HepG2 (cell line): ENCODE data around the gene C16orf89. TPM values are rescaled to one million over a fixed set of nuclear protein-coding genes. Genes with fewer than 3 reads are reported as not detected.

Experiments used
- AHR ChIP-seq: IDR thresholded peaks from 2 replicates; pipeline ENCODE4 v1.6.1; 2018; ENCODE audit warnings: missing genetic modification reagents, missing compliant biosample characterization
- GATAD2A ChIP-seq: IDR thresholded peaks from 2 replicates; pipeline ENCODE4 v1.6.1; 2016
- HNF4A ChIP-seq: sonication (generic); formaldehyde crosslinking; IDR thresholded peaks from 2 replicates; pipeline ENCODE4 v1.4.0; 2020; ENCODE audit warnings: missing genetic modification reagents
- KDM1A ChIP-seq: IDR thresholded peaks from 2 replicates; pipeline ENCODE4 v1.6.1; 2016; ENCODE audit warnings: missing compliant biosample characterization
- MATR3 ChIP-seq: sonication (generic); formaldehyde crosslinking; IDR thresholded peaks from 2 replicates; pipeline ENCODE4 v1.4.0; 2020; ENCODE audit warnings: missing genetic modification reagents
- MBD4 ChIP-seq: IDR thresholded peaks from 2 replicates; pipeline ENCODE4 v1.6.1; 2012; ENCODE audit warnings: low read length, inconsistent platforms, borderline replicate concordance
- MYC ChIP-seq: sonication (generic); formaldehyde crosslinking; IDR thresholded peaks from 2 replicates; pipeline ENCODE4 v1.9.0; 2021; ENCODE audit warnings: missing genetic modification reagents, borderline replicate concordance
- NFRKB ChIP-seq: fragments of 450-650 bp; IDR thresholded peaks from 2 replicates; pipeline ENCODE4 v1.6.1; 2017
- SIX4 ChIP-seq: sonication (generic); formaldehyde crosslinking; IDR thresholded peaks from 2 replicates; pipeline ENCODE4 v1.4.0; 2020; ENCODE audit warnings: missing genetic modification reagents
- SMC3 ChIP-seq: IDR thresholded peaks from 2 replicates; pipeline ENCODE4 v1.6.1; 2011; ENCODE audit warnings: low read length, improper control_type of control experiment
- TEAD2 ChIP-seq: sonication (generic); formaldehyde crosslinking; IDR thresholded peaks from 2 replicates; pipeline ENCODE4 v1.9.0; 2021; ENCODE audit warnings: missing genetic modification reagents
- ZBTB7B ChIP-seq: sonication (generic); formaldehyde crosslinking; IDR thresholded peaks from 2 replicates; pipeline ENCODE4 v1.4.0; 2020; ENCODE audit warnings: missing genetic modification reagents
- ZNF3 ChIP-seq: IDR thresholded peaks from 2 replicates; pipeline ENCODE4 v1.7.0; 2017; ENCODE audit warnings: inconsistent platforms
- ZNF33A ChIP-seq: sonication (generic); formaldehyde crosslinking; IDR thresholded peaks from 2 replicates; pipeline ENCODE4 v1.5.1; 2020; ENCODE audit warnings: missing genetic modification reagents, mild to moderate bottlenecking, moderate library complexity, borderline replicate concordance
- ZNF460 ChIP-seq: sonication (generic); formaldehyde crosslinking; IDR thresholded peaks from 2 replicates; pipeline ENCODE4 v1.5.1; 2020; ENCODE audit warnings: missing genetic modification reagents, mild to moderate bottlenecking, borderline replicate concordance
- ZNF549 ChIP-seq: sonication (generic); formaldehyde crosslinking; IDR thresholded peaks from 2 replicates; pipeline ENCODE4 v1.5.0; 2020; ENCODE audit warnings: missing genetic modification reagents
- ZNF563 ChIP-seq: sonication (generic); formaldehyde crosslinking; IDR thresholded peaks from 2 replicates; pipeline ENCODE4 v1.8.0; 2022; ENCODE audit warnings: mild to moderate bottlenecking, moderate library complexity, missing genetic modification reagents
- ZNF850 ChIP-seq: sonication (generic); formaldehyde crosslinking; conservative IDR thresholded peaks from 2 replicates; pipeline ENCODE4 v1.9.0; 2021; ENCODE audit warnings: mild to moderate bottlenecking, missing genetic modification reagents
- polyA plus RNA-seq, 8 experiments: library from polyadenylated mRNA; depleted of rRNA in 3 of 8; stranded (reverse) in 7 of 8; unstranded in 1 of 8; fragments of >200 nt; fragmentation: Illumina TruSeq in 4 of 8; extraction: Trizol in 4 of 8; gene quantifications; 2 replicates each; pipeline versions ENCODE4 v1.2.1 to v1.2.3, GENCODE V29; 2011 to 2016; ENCODE audit warnings: low read depth in 4 of 8, missing spikeins in 1 of 8, mixed read lengths in 1 of 8; ENCODE audit not compliant: insufficient read depth in 1 of 8
- total RNA-seq, 5 experiments: library from RNA; depleted of rRNA; stranded (reverse); fragments of >200 nt; fragmentation: Illumina TruSeq; extraction: Trizol; gene quantifications; 2 replicates each; pipeline ENCODE4 v1.2.3, GENCODE V29; 2016; ENCODE audit warnings: low read depth in 1 of 5
- TF ChIP-seq, protein P1 (sequence below): sonication (generic); formaldehyde crosslinking; IDR thresholded peaks from 2 replicates; pipeline ENCODE4 v1.4.0; 2020; ENCODE audit warnings: missing genetic modification reagents
- TF ChIP-seq, protein P2 (sequence below): sonication (generic); formaldehyde crosslinking; IDR thresholded peaks from 2 replicates; pipeline ENCODE4 v1.5.1; 2020; ENCODE audit warnings: mild to moderate bottlenecking, moderate library complexity, missing genetic modification reagents
- TF ChIP-seq, protein P3 (sequence below): IDR thresholded peaks from 2 replicates; pipeline ENCODE4 v1.6.1; 2016
- TF ChIP-seq, protein P4 (sequence below): sonication (generic); formaldehyde crosslinking; IDR thresholded peaks from 2 replicates; pipeline ENCODE4 v1.5.1; 2020; ENCODE audit warnings: missing genetic modification reagents, mild to moderate bottlenecking, borderline replicate concordance
- TF ChIP-seq, protein P5 (sequence below): sonication (generic); formaldehyde crosslinking; IDR thresholded peaks from 2 replicates; pipeline ENCODE4 v1.8.0; 2022; ENCODE audit warnings: mild to moderate bottlenecking, missing genetic modification reagents, borderline replicate concordance
- TF ChIP-seq, protein P6 (sequence below): sonication (generic); formaldehyde crosslinking; IDR thresholded peaks from 2 replicates; pipeline ENCODE4 v1.4.0; 2020; ENCODE audit warnings: missing genetic modification reagents, mild to moderate bottlenecking, borderline replicate concordance

C16orf89 gene
- total and polyA plus RNA-seq, 2 of the 13 experiments (the other 11 are each of a cell fraction or from before 2014, with no cell fraction given), result 1.9 to 3.4 TPM

DNA sequence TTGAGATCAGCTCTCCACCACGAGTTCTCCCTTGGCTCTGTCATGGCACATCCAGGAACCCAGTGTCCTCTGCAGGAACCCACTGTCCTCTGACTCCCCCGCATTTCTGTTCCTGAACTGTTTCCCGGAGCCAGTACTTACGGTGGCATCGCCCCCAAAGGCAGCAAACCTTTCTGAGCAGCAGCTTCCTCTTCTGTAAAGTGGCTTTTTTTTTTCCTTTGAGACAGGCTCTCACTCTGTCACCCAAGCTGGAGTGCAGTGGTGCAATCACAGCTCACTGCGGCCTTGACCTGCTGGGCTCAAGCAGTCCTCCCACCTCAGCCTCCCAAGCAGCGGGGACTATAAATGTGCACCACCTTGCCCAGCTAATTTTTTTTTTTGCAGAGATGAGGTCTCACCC is 64.2 kb downstream of the C16orf89 start (continued):
- TF ChIP-seq MBD4 (no peak), ZNF563 (CRISPR knock-in tag) (no peak), TEAD2 (CRISPR knock-in tag) (no peak), ZNF549 (CRISPR knock-in tag) (no peak), KDM1A (0 out of 2 replicates have a peak, but pooled peaks have one; percentile 16), SIX4 (CRISPR knock-in tag) (no peak), MYC (no peak), NFRKB (no peak), ZNF460 (CRISPR knock-in tag) (peak; percentile 85), ZBTB7B (CRISPR knock-in tag) (no peak), AHR (CRISPR knock-in tag) (no peak), ZNF3 (peak; percentile 81), HNF4A (CRISPR knock-in tag) (peak; percentile 57; the same call in 1 of the 2 replicates), MATR3 (CRISPR knock-in tag) (no peak), ZNF33A (CRISPR knock-in tag) (no peak), ZNF850 (CRISPR knock-in tag) (no peak), GATAD2A (CRISPR knock-in tag) (peak; percentile 35; the same call in 1 of the 2 replicates), SMC3 (no peak)
- TF ChIP-seq, protein P1, sequence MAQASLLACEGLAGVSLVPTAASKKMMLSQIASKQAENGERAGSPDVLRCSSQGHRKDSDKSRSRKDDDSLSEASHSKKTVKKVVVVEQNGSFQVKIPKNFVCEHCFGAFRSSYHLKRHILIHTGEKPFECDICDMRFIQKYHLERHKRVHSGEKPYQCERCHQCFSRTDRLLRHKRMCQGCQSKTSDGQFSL (CRISPR knock-in tag), result no peak
- TF ChIP-seq, protein P2, sequence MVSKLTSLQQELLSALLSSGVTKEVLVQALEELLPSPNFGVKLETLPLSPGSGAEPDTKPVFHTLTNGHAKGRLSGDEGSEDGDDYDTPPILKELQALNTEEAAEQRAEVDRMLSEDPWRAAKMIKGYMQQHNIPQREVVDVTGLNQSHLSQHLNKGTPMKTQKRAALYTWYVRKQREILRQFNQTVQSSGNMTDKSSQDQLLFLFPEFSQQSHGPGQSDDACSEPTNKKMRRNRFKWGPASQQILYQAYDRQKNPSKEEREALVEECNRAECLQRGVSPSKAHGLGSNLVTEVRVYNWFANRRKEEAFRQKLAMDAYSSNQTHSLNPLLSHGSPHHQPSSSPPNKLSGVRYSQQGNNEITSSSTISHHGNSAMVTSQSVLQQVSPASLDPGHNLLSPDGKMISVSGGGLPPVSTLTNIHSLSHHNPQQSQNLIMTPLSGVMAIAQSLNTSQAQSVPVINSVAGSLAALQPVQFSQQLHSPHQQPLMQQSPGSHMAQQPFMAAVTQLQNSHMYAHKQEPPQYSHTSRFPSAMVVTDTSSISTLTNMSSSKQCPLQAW (CRISPR knock-in tag), result no peak
- TF ChIP-seq, protein P3, sequence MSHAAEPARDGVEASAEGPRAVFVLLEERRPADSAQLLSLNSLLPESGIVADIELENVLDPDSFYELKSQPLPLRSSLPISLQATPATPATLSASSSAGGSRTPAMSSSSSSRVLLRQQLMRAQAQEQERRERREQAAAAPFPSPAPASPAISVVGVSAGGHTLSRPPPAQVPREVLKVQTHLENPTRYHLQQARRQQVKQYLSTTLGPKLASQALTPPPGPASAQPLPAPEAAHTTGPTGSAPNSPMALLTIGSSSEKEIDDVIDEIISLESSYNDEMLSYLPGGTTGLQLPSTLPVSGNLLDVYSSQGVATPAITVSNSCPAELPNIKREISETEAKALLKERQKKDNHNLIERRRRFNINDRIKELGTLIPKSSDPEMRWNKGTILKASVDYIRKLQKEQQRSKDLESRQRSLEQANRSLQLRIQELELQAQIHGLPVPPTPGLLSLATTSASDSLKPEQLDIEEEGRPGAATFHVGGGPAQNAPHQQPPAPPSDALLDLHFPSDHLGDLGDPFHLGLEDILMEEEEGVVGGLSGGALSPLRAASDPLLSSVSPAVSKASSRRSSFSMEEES (CRISPR knock-in tag), result no peak
- TF ChIP-seq, protein P4, sequence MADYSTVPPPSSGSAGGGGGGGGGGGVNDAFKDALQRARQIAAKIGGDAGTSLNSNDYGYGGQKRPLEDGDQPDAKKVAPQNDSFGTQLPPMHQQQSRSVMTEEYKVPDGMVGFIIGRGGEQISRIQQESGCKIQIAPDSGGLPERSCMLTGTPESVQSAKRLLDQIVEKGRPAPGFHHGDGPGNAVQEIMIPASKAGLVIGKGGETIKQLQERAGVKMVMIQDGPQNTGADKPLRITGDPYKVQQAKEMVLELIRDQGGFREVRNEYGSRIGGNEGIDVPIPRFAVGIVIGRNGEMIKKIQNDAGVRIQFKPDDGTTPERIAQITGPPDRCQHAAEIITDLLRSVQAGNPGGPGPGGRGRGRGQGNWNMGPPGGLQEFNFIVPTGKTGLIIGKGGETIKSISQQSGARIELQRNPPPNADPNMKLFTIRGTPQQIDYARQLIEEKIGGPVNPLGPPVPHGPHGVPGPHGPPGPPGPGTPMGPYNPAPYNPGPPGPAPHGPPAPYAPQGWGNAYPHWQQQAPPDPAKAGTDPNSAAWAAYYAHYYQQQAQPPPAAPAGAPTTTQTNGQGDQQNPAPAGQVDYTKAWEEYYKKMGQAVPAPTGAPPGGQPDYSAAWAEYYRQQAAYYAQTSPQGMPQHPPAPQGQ (CRISPR knock-in tag), result no peak
- TF ChIP-seq, protein P5, sequence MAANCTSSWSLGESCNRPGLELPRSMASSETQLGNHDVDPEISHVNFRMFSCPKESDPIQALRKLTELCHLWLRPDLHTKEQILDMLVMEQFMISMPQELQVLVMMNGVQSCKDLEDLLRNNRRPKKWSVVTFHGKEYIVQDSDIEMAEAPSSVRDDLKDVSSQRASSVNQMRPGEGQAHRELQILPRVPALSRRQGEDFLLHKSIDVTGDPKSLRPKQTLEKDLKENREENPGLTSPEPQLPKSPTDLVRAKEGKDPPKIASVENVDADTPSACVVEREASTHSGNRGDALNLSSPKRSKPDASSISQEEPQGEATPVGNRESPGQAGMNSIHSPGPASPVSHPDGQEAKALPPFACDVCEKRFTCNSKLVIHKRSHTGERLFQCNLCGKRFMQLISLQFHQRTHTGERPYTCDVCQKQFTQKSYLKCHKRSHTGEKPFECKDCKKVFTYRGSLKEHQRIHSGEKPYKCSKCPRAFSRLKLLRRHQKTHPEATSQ, result no peak
- TF ChIP-seq, protein P6, sequence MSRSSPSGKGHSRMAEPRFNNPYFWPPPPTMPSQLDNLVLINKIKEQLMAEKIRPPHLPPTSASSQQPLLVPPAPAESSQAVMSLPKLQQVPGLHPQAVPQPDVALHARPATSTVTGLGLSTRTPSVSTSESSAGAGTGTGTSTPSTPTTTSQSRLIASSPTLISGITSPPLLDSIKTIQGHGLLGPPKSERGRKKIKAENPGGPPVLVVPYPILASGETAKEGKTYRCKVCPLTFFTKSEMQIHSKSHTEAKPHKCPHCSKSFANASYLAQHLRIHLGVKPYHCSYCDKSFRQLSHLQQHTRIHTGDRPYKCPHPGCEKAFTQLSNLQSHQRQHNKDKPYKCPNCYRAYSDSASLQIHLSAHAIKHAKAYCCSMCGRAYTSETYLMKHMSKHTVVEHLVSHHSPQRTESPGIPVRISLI, result peak; percentile 64
